Chondrocyte (in vitro differentiated cells): ENCODE results near the gene SIX3. TPM values are rescaled to one million over a fixed set of nuclear protein-coding genes. Genes with fewer than 3 reads are reported as not detected.

Source experiments
- DNase-seq: peaks from one replicate; pipeline ENCODE4 v3.0.0; 2021; ENCODE audit warnings: mixed read lengths, low spot score
- H3K27ac Mint-ChIP-seq: one replicate; pipeline ENCODE4 v1.8.0; 2021; ENCODE audit warnings: mild to moderate bottlenecking, moderate library complexity, mixed read lengths; ENCODE audit not compliant: unreplicated experiment
- H3K27me3 Mint-ChIP-seq: 2 replicates; pipeline ENCODE4 v1.8.0; 2021; ENCODE audit warnings: low read depth, mixed read lengths
- H3K36me3 Mint-ChIP-seq: 2 replicates; pipeline ENCODE4 v1.8.0; 2021; ENCODE audit warnings: low read depth, mixed read lengths
- H3K4me1 Mint-ChIP-seq: 2 replicates; pipeline ENCODE4 v1.8.0; 2021; ENCODE audit warnings: low read depth, mild to moderate bottlenecking, mixed read lengths
- H3K4me3 Mint-ChIP-seq: one replicate; pipeline ENCODE4 v1.8.0; 2021; ENCODE audit warnings: mild to moderate bottlenecking, moderate library complexity, mixed read lengths; ENCODE audit not compliant: unreplicated experiment
- H3K9me3 Mint-ChIP-seq: 2 replicates; pipeline ENCODE4 v1.8.0; 2021; ENCODE audit warnings: low read depth, mixed read lengths
- CTCF ChIP-seq: fragments of 200-600 bp; sonication (generic); IDR thresholded peaks from 2 replicates; pipeline ENCODE4 v1.5.0; 2021; ENCODE audit warnings: antibody characterized with exemption, mild to moderate bottlenecking, moderate library complexity
- total RNA-seq: library from RNA; stranded (reverse); gene quantifications from 3 replicates; pipeline ENCODE4 v1.2.1, GENCODE V29; 2021

SIX3 gene
- total RNA-seq, 1 donor from 2014 or later, result not detected

DNA sequence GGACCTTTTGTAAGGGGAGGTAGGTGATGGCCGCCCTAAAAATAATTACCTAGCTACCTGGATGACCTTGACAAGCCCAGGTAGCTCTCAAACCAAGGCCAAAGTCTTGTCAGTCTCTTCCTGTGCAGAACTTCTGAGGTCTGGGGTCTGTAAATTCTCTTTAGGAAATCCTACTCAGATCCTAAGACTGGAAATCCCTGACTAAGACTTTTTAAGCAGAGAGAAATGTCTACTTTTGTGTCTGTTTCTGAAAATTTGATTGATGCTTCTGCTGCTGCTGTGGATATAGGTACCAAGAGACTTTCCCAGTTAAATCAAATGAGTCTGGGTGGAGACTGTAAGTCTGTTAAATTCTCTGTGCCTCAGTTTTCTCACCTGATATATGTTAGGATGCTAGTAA, 36.9 kb upstream of the SIX3 start:
- Mint-ChIP-seq H3K4me3 (no peak overlapping the region), H3K36me3 (no peaks in the 10 kb centered on the region), H3K27me3 (peaks cover 61% of the 10 kb centered on the region), H3K27ac (no peak overlapping the region), H3K4me1 (no peaks in the 10 kb centered on the region), H3K9me3 (no peaks in the 10 kb centered on the region)
- no peak for DNase-seq
- TF ChIP-seq CTCF, result no peak

- Mint-ChIP-seq H3K36me3 (peaks cover 2% of the 10 kb centered on the region), H3K9me3 (peaks cover 8% of the 10 kb centered on the region), H3K4me1 (no peaks in the 10 kb centered on the region), H3K27me3 (peaks cover 45% of the 10 kb centered on the region), H3K27ac (no peak overlapping the region), H3K4me3 (no peak overlapping the region)
- DNase-seq, result no peak
- no peak for TF ChIP-seq CTCF
Measured at GRCh38 chr2:44906972-44907371, 34.5 kb upstream of the SIX3 start.

- no peak overlapping the region for H3K27ac Mint-ChIP-seq
- no peaks in the 10 kb centered on the region for H3K4me1 Mint-ChIP-seq
- H3K27me3 Mint-ChIP-seq, result peaks cover 32% of the 10 kb centered on the region
- H3K4me3 Mint-ChIP-seq, result no peak overlapping the region
- no peak for DNase-seq
- H3K36me3 Mint-ChIP-seq, result peaks cover 2% of the 10 kb centered on the region
- no peak for TF ChIP-seq CTCF
- H3K9me3 Mint-ChIP-seq, result peaks cover 8% of the 10 kb centered on the region
Measured at GRCh38 chr2:44909831-44910230, 31.7 kb upstream of the SIX3 start.

- Mint-ChIP-seq H3K9me3 (peaks cover 8% of the 10 kb centered on the region), H3K27ac (no peak overlapping the region), H3K36me3 (peaks cover 2% of the 10 kb centered on the region), H3K27me3 (peaks cover 39% of the 10 kb centered on the region), H3K4me1 (no peaks in the 10 kb centered on the region), H3K4me3 (no peak overlapping the region)
- no peak for DNase-seq
- TF ChIP-seq CTCF, result no peak
Measured at GRCh38 chr2:44912660-44913059, 28.8 kb upstream of the SIX3 start.

DNA sequence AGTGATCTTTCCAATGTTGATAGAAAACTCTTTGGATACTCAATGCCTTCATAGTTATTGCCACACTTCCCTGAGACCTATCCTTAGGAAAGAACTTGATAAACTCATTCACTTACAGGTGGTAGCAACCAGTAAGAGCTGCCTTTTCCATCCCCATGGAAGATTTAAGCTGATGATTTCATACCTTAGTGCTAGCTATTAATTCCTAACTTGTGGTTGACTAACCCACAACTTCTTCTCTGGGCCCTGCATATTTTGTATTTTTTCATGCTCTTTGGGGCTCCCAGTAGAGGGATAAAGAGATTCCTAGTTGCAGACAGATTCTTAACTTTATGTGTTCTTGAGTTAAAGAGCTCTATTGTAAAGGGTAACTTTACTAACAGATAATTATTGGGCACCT, 25.2 kb upstream of the SIX3 start:
- H3K36me3 Mint-ChIP-seq, result no peaks in the 10 kb centered on the region
- peaks cover 65% of the 10 kb centered on the region for H3K27me3 Mint-ChIP-seq
- no peak overlapping the region for H3K27ac Mint-ChIP-seq
- DNase-seq, result no peak
- no peaks in the 10 kb centered on the region for H3K9me3 Mint-ChIP-seq
- H3K4me1 Mint-ChIP-seq, result no peaks in the 10 kb centered on the region
- TF ChIP-seq CTCF, result no peak
- H3K4me3 Mint-ChIP-seq, result no peak overlapping the region
